Suppressor macrophage (primary cell): ENCODE data around the gene CDK5.

Source experiments
- DNase-seq, 4 experiments: peaks; one replicate each; pipeline ENCODE4 v3.0.0-alpha.2; 2020 to 2022
- total RNA-seq, 17 experiments: gene quantifications; one replicate each; lab custom pipeline; 2026; ENCODE audit warnings: mixed read lengths in 6 of 17, inconsistent platforms in 3 of 17; lab: John Stamatoyannopoulos, UW

CDK5 gene
- total RNA-seq = 11.4 to 33.2 (median 22.2) reads per million in 17 experiments

GRCh38 chr7:151057506-151057988, at the start of gene CDK5:
Gene CDK5, minus strand, starts transcription at chr7:151057897. Its CDS starts 49 bp downstream, at chr7:151057848.
- DNase-seq = peak in 3 of 4 experiments; percentile 37 to 56 (median 40)

DNA sequence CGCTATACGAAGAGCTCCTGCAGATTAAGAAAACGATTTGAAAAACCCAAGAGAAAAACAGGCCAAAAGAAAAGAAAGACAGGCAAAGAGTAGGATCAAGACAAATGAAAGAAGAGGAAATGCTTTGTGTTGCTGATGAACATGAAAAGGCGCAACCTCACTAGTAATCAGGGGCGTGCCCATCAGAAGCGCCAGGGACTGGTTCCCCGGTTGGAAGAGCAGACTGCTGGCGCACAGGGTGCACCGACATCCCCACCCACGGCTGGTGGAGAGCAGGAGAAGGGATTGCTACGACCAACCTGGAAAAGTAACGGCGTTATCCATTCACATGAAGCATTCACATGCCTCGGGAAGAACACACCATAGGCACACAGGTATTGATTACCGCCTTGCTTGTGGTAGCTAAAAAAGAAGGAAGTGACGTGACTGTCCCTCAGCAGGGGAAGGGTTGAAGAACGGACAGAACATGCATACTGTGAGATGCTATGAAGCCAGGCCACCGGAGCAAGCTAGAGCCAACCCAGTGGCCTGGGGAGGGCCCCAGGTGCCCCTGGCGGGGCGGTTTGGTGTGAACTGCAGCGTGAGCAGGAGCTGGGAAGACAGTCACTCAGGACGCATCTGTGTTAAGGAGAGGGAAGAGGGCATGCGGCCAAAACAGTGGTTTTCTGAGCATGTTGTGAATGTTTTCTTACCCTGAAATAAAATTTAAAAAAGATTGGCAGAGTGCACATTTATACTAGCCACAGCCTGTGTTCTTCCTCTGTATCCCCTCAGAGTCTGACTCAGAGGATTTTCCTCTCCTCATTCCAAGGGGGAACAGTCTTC, 46.9 kb upstream of the CDK5 start:
- no peak for DNase-seq

DNA sequence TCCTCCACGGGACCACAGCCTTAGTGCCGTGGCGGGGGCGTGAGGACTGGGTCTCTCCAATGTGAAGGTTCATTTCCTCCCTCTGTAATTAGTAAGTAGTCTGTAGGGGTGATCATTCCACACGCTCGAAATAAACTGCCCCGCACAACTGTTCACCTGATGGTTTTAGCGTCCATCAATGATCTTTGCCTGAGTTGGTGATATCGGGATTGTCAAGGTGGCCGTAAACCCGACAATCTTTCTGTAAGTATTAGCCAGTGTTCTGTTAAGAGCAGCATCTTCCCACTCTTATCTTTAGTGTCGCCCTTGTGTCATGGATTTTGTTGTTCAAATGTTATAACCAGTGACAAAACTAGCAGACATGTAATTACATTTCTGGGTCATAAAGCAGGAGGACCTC, 46.3 kb upstream of the CDK5 start:
- DNase-seq = no peak

DNA sequence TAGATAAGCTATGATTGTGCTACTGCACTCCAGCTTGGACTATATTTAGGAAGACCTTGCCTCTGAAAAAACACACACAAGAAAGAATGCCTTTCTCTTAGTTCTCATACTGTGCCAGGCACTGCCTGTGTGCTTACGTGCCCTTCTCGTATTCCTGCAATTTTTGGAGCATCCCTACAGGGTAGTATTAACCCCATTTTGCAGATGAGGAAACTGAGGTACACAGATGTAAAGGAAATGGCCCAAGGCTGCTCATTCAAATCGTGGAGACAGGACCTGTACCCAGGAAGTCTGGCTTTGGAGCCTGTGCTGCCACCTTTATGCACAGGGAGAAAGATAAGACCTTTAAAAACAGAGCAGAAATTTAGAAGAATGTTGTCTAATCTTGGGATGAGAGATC, 45.3 kb upstream of the CDK5 start:
- DNase-seq = no peak

DNA sequence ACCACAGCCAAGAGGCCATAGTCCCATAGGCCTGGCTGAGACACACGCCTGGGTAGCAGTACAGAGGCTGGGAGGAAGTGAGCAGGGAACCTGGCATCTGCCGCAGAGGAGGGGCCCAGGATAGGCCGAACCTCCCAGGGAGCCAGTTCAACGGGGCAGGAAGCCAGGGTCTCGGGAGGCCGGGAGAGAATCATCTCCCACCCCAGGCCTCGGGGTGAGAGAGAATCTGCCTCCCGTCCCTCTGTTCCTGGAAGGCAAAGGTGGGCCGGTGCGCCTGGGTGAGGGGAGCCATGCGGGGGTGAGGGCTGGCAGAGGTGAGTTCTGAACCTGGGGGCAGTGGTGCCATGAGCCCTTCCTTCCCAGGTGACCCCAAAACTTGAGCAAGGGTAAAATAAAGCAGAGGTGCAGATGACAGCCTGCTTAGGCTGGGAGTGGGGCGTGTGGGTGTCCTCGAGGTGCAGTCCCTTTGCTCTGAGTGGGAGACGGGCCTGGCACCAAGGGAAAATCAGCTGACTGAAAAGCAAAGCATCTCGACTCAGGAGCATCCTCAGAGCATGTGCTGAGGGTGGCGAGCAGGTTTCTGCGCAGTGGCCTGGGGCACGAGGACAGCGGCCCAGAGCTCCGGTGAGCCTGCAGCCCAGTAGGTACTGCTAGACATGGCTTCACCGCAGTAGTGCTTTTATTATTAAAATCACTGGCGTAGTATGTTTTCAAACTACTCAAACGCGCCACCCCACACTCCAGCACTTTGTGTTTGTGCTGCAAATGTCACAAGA, 44.1 kb upstream of the CDK5 start:
- peak in 1 of 4 experiments; percentile 28 for DNase-seq

DNA sequence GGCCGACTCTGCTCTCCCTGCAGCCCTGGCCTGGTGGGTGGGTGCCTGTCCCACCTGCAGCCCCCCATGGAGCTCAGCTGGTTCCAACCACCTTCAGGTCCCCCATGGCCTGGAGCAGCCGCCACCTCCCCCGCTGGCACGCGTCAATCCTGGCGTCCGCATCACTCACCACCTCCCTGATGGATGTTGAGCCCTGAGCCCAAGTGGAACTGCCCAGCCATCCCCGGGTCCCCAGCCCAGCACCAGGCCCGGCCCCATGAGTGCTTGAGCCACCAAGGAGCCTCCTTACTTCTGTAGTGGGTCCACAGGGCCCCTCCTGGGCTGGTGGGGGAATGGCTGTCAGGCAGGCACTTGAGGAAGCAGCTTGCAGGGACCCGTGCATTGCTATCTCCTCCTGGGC, 43.2 kb upstream of the CDK5 start:
- no peak for DNase-seq

DNA sequence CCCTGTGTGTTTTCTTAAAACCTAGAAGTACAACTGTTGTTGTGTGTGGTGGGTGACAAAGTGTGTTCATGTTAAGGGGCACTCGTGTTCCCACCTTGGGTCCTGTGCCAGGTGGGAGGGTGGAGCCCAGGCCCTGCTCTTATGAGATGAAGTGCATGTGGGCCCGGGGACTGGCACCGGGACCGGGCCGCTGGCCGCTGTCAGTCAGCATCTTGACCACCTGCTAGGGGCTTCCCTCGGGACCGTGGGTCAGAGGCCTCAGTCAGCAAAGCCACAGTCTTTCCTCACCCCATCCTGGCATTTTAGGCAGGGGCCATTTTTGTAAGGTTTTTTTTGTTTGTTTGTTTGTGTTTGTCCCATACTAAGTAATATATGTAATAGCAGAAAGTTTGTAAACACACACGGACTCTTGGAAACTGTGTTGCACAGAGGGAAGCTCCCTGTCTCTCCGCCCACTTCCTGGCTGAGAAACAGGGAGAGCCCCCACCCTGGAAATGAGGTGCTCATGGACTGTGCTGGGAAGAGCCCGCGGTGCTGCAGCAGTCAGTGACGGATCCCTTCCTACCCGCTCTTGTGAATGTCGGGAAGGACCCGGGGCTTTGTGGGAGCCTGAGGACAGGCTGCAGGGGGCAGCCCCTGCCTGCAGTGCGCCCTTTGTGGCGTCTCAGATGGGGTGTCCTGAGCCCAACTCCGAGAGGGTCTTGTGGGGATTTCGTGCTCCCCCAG, 42.0 kb upstream of the CDK5 start:
- DNase-seq = no peak

DNA sequence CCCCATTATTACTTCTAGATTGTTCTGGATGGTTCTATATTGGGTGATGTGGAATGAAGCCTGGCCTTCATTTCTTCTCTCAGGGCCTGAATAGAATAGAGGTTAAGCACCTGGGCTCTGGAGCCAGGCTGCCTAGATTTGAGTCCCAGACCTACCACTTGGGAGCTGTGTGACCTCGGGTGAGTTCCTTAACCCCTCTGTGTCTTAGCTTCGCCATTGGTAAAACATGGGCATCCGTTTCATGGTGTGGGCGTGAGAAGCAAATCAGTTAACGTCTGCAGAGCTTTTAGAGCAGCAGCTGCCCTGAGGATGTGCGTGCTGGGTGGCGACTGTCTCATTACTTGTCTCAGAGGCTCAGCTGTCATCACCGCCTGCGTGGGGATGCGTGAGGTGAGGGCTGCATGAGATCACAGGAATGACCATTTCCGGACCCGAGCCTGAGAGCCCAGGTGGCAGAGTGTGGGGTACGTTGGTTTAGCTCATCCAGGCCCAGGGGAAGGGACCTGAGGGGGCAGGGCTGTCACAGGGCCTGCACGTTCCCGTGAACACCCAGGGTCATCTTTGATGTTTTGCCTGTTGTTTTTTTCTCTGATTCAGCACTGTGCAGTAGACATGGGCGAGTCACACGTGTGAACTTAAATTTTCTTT, 38.3 kb upstream of the CDK5 start:
- no peak for DNase-seq

DNA sequence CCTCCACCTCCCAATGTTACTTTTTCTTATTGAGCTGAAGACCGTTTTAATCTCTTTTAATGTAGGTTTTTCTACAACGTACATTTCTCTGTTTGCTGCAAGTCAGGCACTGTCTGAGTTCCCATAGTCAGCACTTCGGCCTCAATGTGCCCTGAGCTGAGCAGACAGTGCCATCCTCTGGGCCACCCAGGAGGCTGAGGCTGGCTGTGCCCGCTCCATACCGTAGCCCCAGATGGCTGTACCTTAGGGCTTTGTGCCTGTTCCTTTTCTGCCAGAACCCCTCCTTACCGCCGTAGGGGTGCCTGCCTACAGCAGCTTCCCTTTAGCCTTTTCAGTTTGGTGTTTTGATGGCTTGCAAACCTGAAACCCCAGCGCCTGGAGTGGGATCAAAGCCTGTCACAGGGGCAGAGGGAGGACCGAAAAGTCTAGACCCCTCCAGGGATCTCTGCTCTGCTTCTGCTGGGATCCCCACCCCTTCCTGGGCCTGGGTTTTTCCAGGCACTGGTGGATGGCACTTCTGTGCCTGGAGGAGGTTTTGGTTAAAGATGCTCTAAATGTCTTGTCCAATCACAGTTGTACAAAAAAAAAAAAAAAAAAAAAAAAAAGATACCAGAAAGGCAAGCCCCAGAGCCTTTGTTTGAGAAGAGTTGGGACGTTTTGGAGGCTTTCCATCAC, 37.6 kb upstream of the CDK5 start:
- no peak for DNase-seq

DNA sequence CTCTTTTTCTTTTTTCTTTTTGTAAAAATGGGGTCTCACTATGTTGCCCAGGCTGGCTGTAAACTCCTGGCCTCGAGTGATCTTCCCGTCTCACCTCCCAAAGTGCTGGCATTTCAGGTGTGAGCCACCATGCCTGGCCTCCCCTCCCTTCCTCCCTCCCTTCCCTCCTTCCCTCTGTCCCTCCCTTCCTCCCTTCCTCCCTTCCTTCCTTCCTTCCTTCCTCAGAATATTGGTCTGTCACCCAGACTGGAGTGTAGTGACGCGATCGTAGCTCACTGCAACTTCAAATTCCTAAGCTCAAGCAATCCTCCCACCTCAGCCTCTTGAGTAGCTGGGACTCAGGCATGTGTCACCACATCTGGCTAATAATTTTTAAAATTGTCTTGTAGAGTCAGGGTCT, 37.0 kb upstream of the CDK5 start:
- no peak for DNase-seq

DNA sequence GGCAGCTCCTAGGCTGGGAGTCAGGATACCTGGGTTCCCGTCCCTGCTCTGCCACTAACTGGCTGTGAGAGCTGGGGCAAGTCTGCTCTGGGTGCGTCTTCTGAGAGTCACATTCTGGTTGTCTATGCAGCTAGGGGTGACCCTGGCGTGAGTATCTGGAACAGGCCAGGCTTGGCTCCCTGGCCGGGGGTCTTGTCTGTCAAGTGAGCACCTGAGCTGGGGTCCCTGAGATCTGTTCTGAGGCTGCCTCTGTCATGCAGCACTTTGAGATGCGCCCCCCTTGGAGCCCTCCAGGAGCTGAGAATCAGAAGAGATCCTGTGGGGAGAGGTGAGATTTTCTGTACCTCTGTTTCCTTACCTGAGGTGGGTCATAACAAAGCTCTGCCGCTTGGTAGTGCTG, 36.1 kb upstream of the CDK5 start:
- DNase-seq = no peak

DNA sequence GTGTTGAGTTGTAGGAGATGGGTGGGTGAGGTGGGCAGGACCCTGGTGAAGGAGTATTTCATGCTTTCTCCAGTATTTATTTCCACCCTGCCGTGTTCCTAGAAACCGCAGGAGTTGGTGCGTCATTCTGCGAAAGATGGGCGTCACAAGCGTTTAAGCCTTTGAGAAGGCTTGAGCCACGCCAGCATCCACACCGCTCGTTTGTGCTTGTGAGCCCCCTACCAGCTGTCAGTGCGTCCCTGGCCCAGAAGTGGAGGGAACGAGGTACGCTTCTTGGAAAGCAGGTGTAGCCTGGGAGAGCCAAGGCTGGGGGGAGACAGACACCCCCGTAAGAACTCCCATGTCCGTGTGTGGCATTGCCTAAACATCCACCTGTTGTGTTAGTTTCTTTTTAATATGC, 34.3 kb upstream of the CDK5 start:
- no peak for DNase-seq

- DNase-seq = peak; percentile 62 to 83 (median 79)
These were observed 33.7 kb upstream of the CDK5 start for GRCh38 chr7:151091431-151091830.

GRCh38 chr7:151091003-151091402, 33.3 kb upstream of the CDK5 start:
- DNase-seq = no peak

- DNase-seq = no peak
These were observed 32.4 kb upstream of the CDK5 start for GRCh38 chr7:151089893-151090730.

GRCh38 chr7:151088856-151089699, 31.4 kb upstream of the CDK5 start:
- DNase-seq = peak; percentile 97 to 99 (median 98)

DNA sequence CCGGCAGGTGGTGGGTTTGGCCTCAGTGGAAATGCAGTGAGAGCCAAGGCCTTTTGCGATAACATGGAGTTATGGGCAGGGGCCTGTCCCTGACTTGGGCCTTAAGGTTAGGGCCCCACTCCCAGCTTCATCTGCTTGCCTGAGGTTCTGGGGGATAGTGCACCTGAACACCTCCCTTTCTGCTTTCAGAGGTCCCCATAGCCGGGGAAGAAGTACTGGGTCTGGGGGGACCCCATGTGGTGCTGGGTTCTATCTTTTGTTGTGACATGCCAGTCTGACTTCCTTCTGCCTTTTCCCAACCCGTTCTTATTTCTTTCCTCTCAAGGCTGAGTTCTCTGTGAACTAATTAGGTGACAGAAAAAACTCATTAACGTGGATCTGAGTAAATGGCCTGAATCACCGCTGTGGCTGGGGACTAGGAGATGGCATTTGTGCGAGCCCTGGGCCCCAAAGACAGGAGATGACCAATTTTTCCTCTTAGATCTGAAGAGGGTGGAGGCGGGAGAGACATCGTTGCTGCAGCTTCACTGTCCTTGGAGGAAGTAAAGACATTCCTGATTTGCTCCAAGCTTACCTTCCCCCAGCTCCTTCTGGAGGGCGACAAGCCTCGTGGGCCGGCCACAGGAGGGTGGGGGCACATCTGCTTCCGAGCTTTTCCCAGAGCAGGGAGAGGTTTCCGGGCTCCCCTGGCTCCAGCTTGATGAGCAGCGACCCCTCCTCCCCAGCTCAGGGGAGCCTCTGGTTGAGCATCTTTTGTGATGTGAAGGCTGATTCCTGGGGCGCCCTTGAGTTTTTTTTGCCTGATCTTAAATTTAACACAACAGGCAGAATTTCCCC, 30.5 kb upstream of the CDK5 start:
- no peak for DNase-seq

- DNase-seq = peak; percentile 57 to 86 (median 78)
These were observed 29.7 kb upstream of the CDK5 start for GRCh38 chr7:151087245-151088018.
